CD4-positive, alpha-beta memory T cell (primary cell): ENCODE measurements around the gene FAM83F. TPM values are rescaled to one million over a fixed set of nuclear protein-coding genes. Genes with fewer than 3 reads are reported as not detected.
A peak's percentile ranks its signal among the peaks of the same experiment; 100 is the strongest.

Source experiments
- CTCF ChIA-PET: fragments of 350-600 bp; sonication (Branson Sonifier 250); formaldehyde crosslinking; loops from one replicate; lab custom pipeline; 2021; ENCODE audit warnings: inconsistent platforms; ENCODE audit not compliant: partially characterized antibody; lab: Charles Lee
- POLR2A ChIA-PET: fragments of 350-600 bp; sonication (Branson Sonifier 250); formaldehyde crosslinking; loops from one replicate; lab custom pipeline; 2021; ENCODE audit not compliant: partially characterized antibody; lab: Charles Lee
- DNase-seq, 5 donors: peaks; one replicate each; pipeline versions ENCODE4 v3.0.0 to v3.0.0-alpha.2; 2020 to 2022; ENCODE audit warnings: mixed read lengths in 1 of 5
- H3K27ac ChIP-seq: one replicate; pipeline ENCODE4 v1.7.0; 2013; ENCODE audit warnings: low read depth, low read length
- H3K27me3 ChIP-seq: 2 replicates; pipeline ENCODE4 v1.7.0; 2013; ENCODE audit warnings: mild to moderate bottlenecking, low read length, moderate library complexity; ENCODE audit not compliant: insufficient read depth
- H3K36me3 ChIP-seq: 2 replicates; pipeline ENCODE4 v1.7.0; 2013; ENCODE audit warnings: mild to moderate bottlenecking, low read length, moderate library complexity; ENCODE audit not compliant: insufficient read depth
- H3K4me1 ChIP-seq: 2 replicates; pipeline ENCODE4 v1.7.0; 2013; ENCODE audit warnings: mild to moderate bottlenecking, low read length, moderate library complexity; ENCODE audit not compliant: insufficient read depth
- H3K4me3 ChIP-seq, 2 donors: one replicate each; pipeline ENCODE4 v1.7.0; 2013; ENCODE audit warnings: low read length in 2 of 2, mild to moderate bottlenecking in 1 of 2
- H3K9me3 ChIP-seq, 2 donors: one replicate each; pipeline ENCODE4 v1.7.0; 2013; ENCODE audit warnings: low read length in 2 of 2, control low read depth in 1 of 2; ENCODE audit not compliant: control insufficient read depth in 1 of 2
- H3K27ac Mint-ChIP-seq, 7 donors: one replicate each; pipeline ENCODE4 v1.8.0; 2020 to 2021; ENCODE audit warnings: mixed read lengths in 7 of 7, mild to moderate bottlenecking in 6 of 7, inconsistent platforms in 3 of 7, moderate library complexity in 3 of 7
- H3K27me3 Mint-ChIP-seq, 2 donors: one replicate each; pipeline ENCODE4 v1.8.0; 2020 to 2021; ENCODE audit warnings: mixed read lengths in 2 of 2
- H3K36me3 Mint-ChIP-seq, 2 donors: one replicate each; pipeline ENCODE4 v1.8.0; 2020 to 2021; ENCODE audit warnings: mixed read lengths in 2 of 2, inconsistent platforms in 1 of 2, mild to moderate bottlenecking in 1 of 2
- H3K4me1 Mint-ChIP-seq, 4 donors: one replicate each; pipeline ENCODE4 v1.8.0; 2020 to 2021; ENCODE audit warnings: mixed read lengths in 4 of 4, mild to moderate bottlenecking in 1 of 4
- H3K4me3 Mint-ChIP-seq, 8 donors: one replicate each; pipeline ENCODE4 v1.8.0; 2020 to 2021; ENCODE audit warnings: mixed read lengths in 8 of 8, mild to moderate bottlenecking in 7 of 8, moderate library complexity in 6 of 8, inconsistent platforms in 3 of 8
- H3K9me3 Mint-ChIP-seq, 8 donors: one replicate each; pipeline ENCODE4 v1.8.0; 2020 to 2021; ENCODE audit warnings: mixed read lengths in 8 of 8, mild to moderate bottlenecking in 5 of 8, inconsistent platforms in 3 of 8, moderate library complexity in 1 of 8
- intact Hi-C: fragments of 100-400 bp; cut with micrococcal nuclease; formaldehyde crosslinking; loops from one replicate; pipeline ENCODE4 v1.15.1; 2023
- polyA plus RNA-seq, 2 donors: library from polyadenylated mRNA; unstranded; fragments of 300-500 nt; fragmentation: Illumina TruSeq; gene quantifications; one replicate each; pipeline ENCODE4 v1.2.3, GENCODE V29; 2021
- total RNA-seq, 2 experiments: library from RNA; stranded (reverse); gene quantifications; one replicate each; pipeline ENCODE4 v1.2.3, GENCODE V29; 2021

FAM83F gene
- total RNA-seq (under 1 TPM in 1 of 2 experiments, not detected in 1; 0.29 TPM), polyA plus RNA-seq (not detected)

- peaks cover 27% of the 10 kb centered on the region for H3K27me3 ChIP-seq
- no peak within 1 kb of the TSS for H3K4me3 ChIP-seq
- peak within 1 kb of the TSS; percentile 15 to 77 (median 64) for H3K27ac Mint-ChIP-seq
- H3K4me3 Mint-ChIP-seq = peak within 1 kb of the TSS; percentile 38 to 84 (median 71)
- POLR2A ChIA-PET = interaction anchor here (1.0 to 1.5 kb wide), 2 partner anchors 15 to 74 kb away, joined by 3 to 7 read pairs; no protein-coding TSS in a partner anchor
- peaks cover 0 to 6% (median 0%) of the 10 kb centered on the region in 8 donors for H3K9me3 Mint-ChIP-seq
- H3K36me3 Mint-ChIP-seq = no peaks in the 10 kb centered on the region
- peaks cover 23 to 37% of the 10 kb centered on the region in 2 donors for H3K27me3 Mint-ChIP-seq
- H3K27ac ChIP-seq = no peak within 1 kb of the TSS
- H3K4me1 ChIP-seq = peaks cover 11% of the 10 kb centered on the region
- CTCF ChIA-PET = interaction anchor here (0.8 to 1.1 kb wide), 2 partner anchors 30 to 38 kb away, joined by 3 read pairs; no protein-coding TSS in a partner anchor
- peak in 4 of 5 donors; percentile 26 to 39 (median 28) for DNase-seq
- H3K9me3 ChIP-seq = no peaks in the 10 kb centered on the region
- no peaks in the 10 kb centered on the region for H3K36me3 ChIP-seq
- intact Hi-C loops = no loop called here
- H3K4me1 Mint-ChIP-seq = peaks cover 5 to 9% (median 6%) of the 10 kb centered on the region in 4 donors
Measured at GRCh38 chr22:39994566-39995392, at the start of gene FAM83F. Gene FAM83F, plus strand, starts transcription at chr22:39994954. Its CDS starts 89 bp downstream, at chr22:39995043.

- Histone ChIP-seq H3K4me3 (no peak overlapping the region), H3K4me1 (peaks cover 100% of the 10 kb centered on the region), H3K36me3 (peaks cover 28% of the 10 kb centered on the region), H3K27ac (no peak overlapping the region), H3K27me3 (no peaks in the 10 kb centered on the region), H3K9me3 (no peaks in the 10 kb centered on the region)
- Mint-ChIP-seq H3K27ac (peak overlapping the region in 5 of 7 donors; percentile 31 to 94 (median 74)), H3K4me1 (peaks cover 74 to 100% (median 88%) of the 10 kb centered on the region in 4 donors), H3K4me3 (peak overlapping the region in 2 of 8 donors; percentile 62 to 87), H3K36me3 (peaks cover 38 to 58% of the 10 kb centered on the region in 2 donors), H3K27me3 (no peaks in the 10 kb centered on the region), H3K9me3 (no peaks in the 10 kb centered on the region)
- ChIA-PET POLR2A (interaction anchor here (0.6 to 1.9 kb wide), 5 partner anchors 10 to 37 kb away, joined by 3 to 5 read pairs (median 4); no protein-coding TSS in a partner anchor), CTCF (interaction anchor here (0.9 to 1.8 kb wide), 9 partner anchors 9 to 411 kb away, joined by 3 to 9 read pairs (median 4); no protein-coding TSS in a partner anchor)
- intact Hi-C loops = loop anchor here (10.0 kb wide), 3 partner anchors 79 to 381 kb away; no protein-coding TSS in a partner anchor
- no peak for DNase-seq
Measured at GRCh38 chr22:39946126-39946502, 48.6 kb upstream of the FAM83F start.

- intact Hi-C loops = loop anchor here (10.0 kb wide), 3 partner anchors 78 to 382 kb away; no protein-coding TSS in a partner anchor
Measured at GRCh38 chr22:39946503-39947219, 48.1 kb upstream of the FAM83F start.

GRCh38 chr22:39947220-39948216 is 47.2 kb upstream of the FAM83F start:
- no peaks in the 10 kb centered on the region for H3K27me3 Mint-ChIP-seq
- H3K9me3 Mint-ChIP-seq = no peaks in the 10 kb centered on the region
- H3K4me3 ChIP-seq = no peak overlapping the region
- intact Hi-C loops = loop anchor here (10.0 kb wide), 3 partner anchors 77 to 383 kb away; no protein-coding TSS in a partner anchor
- H3K27ac Mint-ChIP-seq = peak overlapping the region; percentile 74 to 94 (median 88)
- H3K27me3 ChIP-seq = no peaks in the 10 kb centered on the region
- no peaks in the 10 kb centered on the region for H3K9me3 ChIP-seq
- H3K4me1 ChIP-seq = peaks cover 100% of the 10 kb centered on the region
- ChIA-PET POLR2A (interaction anchor here (1.1 to 1.9 kb wide), 2 partner anchors 13 to 395 kb away, joined by 3 to 5 read pairs; no protein-coding TSS in a partner anchor), CTCF (interaction anchor here (0.8 to 1.8 kb wide), 4 partner anchors 15 to 78 kb away, joined by 3 to 9 read pairs (median 3); no protein-coding TSS in a partner anchor)
- peaks cover 78 to 100% (median 91%) of the 10 kb centered on the region in 4 donors for H3K4me1 Mint-ChIP-seq
- H3K4me3 Mint-ChIP-seq = peak overlapping the region in 7 of 8 donors; percentile 39 to 62 (median 44)
- peaks cover 28% of the 10 kb centered on the region for H3K36me3 ChIP-seq
- H3K27ac ChIP-seq = peak overlapping the region; percentile 6
- H3K36me3 Mint-ChIP-seq = peaks cover 41 to 66% of the 10 kb centered on the region in 2 donors
- no peak for DNase-seq

More at GRCh38 chr22:39946503-39947219, 48.1 kb upstream of the FAM83F start:
- Mint-ChIP-seq H3K4me1 (peaks cover 76 to 100% (median 90%) of the 10 kb centered on the region in 4 donors), H3K36me3 (peaks cover 41 to 63% of the 10 kb centered on the region in 2 donors), H3K4me3 (peak overlapping the region; percentile 29 to 62 (median 43)), H3K27ac (peak overlapping the region in 6 of 7 donors; percentile 60 to 94 (median 86)), H3K27me3 (no peaks in the 10 kb centered on the region), H3K9me3 (no peaks in the 10 kb centered on the region)
- no peak overlapping the region for H3K4me3 ChIP-seq
- H3K27me3 ChIP-seq = no peaks in the 10 kb centered on the region
- no peak for DNase-seq
- CTCF ChIA-PET = interaction anchor here (1.1 to 1.8 kb wide), 7 partner anchors 10 to 412 kb away, joined by 3 to 9 read pairs (median 4); no protein-coding TSS in a partner anchor
- peaks cover 100% of the 10 kb centered on the region for H3K4me1 ChIP-seq
- POLR2A ChIA-PET = interaction anchor here (0.6 to 1.9 kb wide), 5 partner anchors 9 to 396 kb away, joined by 3 to 5 read pairs (median 4); no protein-coding TSS in a partner anchor
- H3K36me3 ChIP-seq = peaks cover 28% of the 10 kb centered on the region
- no peaks in the 10 kb centered on the region for H3K9me3 ChIP-seq
- H3K27ac ChIP-seq = peak overlapping the region; percentile 6

GRCh38 chr22:39949964-39950737 is 44.6 kb upstream of the FAM83F start:
- Histone ChIP-seq H3K27me3 (no peaks in the 10 kb centered on the region), H3K9me3 (no peaks in the 10 kb centered on the region), H3K4me3 (no peak overlapping the region), H3K27ac (no peak overlapping the region), H3K4me1 (peaks cover 100% of the 10 kb centered on the region), H3K36me3 (peaks cover 32% of the 10 kb centered on the region)
- no peaks in the 10 kb centered on the region for H3K9me3 Mint-ChIP-seq
- peaks cover 55 to 77% of the 10 kb centered on the region in 2 donors for H3K36me3 Mint-ChIP-seq
- peaks cover 74 to 98% (median 86%) of the 10 kb centered on the region in 4 donors for H3K4me1 Mint-ChIP-seq
- no peak for DNase-seq
- H3K27me3 Mint-ChIP-seq = no peaks in the 10 kb centered on the region
- CTCF ChIA-PET = interaction anchor here (0.7 to 5.3 kb wide), 9 partner anchors 8 to 415 kb away, joined by 3 to 18 read pairs (median 4); no protein-coding TSS in a partner anchor
- intact Hi-C loops = loop anchor here (10.0 kb wide), 3 partner anchors 75 to 385 kb away; no protein-coding TSS in a partner anchor
- peak overlapping the region; percentile 71 to 90 (median 82) for H3K27ac Mint-ChIP-seq
- POLR2A ChIA-PET = interaction anchor here (0.9 to 2.3 kb wide), 8 partner anchors 8 to 53 kb away, joined by 3 to 12 read pairs (median 4); no protein-coding TSS in a partner anchor
- H3K4me3 Mint-ChIP-seq = peak overlapping the region in 7 of 8 donors; percentile 6 to 84 (median 69)
